ENCODE results near the gene MYL12A. TPM values are rescaled to one million over a fixed set of nuclear protein-coding genes. Genes with fewer than 3 reads are reported as not detected.

MYL12A gene
- total and polyA plus RNA-seq, 2 of the 13 experiments (the other 11 are each of a cell fraction or from before 2014, with no cell fraction given) = 261 to 277 TPM

GRCh38 chr18:3297025-3297984, 49.7 kb downstream of the MYL12A start (continued):
- TF ChIP-seq, protein P1, sequence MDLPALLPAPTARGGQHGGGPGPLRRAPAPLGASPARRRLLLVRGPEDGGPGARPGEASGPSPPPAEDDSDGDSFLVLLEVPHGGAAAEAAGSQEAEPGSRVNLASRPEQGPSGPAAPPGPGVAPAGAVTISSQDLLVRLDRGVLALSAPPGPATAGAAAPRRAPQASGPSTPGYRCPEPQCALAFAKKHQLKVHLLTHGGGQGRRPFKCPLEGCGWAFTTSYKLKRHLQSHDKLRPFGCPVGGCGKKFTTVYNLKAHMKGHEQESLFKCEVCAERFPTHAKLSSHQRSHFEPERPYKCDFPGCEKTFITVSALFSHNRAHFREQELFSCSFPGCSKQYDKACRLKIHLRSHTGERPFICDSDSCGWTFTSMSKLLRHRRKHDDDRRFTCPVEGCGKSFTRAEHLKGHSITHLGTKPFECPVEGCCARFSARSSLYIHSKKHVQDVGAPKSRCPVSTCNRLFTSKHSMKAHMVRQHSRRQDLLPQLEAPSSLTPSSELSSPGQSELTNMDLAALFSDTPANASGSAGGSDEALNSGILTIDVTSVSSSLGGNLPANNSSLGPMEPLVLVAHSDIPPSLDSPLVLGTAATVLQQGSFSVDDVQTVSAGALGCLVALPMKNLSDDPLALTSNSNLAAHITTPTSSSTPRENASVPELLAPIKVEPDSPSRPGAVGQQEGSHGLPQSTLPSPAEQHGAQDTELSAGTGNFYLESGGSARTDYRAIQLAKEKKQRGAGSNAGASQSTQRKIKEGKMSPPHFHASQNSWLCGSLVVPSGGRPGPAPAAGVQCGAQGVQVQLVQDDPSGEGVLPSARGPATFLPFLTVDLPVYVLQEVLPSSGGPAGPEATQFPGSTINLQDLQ (CRISPR knock-in tag; IDR thresholded peaks at IDR 0.05) = peak; percentile 60; the same call in 1 of the 2 replicates
- peak; percentile 43; the same call in 1 of the 2 replicates for TF ChIP-seq TBX2 (CRISPR knock-in tag; IDR thresholded peaks at IDR 0.05; ENCODE audit: borderline replicate concordance)
- peak; percentile 25 for TF ChIP-seq RAD21 (CRISPR knock-in tag; IDR thresholded peaks at IDR 0.05)
- TF ChIP-seq ADNP (CRISPR knock-in tag; IDR thresholded peaks at IDR 0.05) = 0 out of 2 replicates have a peak, but pooled peaks have one; percentile 22
- TF ChIP-seq, protein P2, sequence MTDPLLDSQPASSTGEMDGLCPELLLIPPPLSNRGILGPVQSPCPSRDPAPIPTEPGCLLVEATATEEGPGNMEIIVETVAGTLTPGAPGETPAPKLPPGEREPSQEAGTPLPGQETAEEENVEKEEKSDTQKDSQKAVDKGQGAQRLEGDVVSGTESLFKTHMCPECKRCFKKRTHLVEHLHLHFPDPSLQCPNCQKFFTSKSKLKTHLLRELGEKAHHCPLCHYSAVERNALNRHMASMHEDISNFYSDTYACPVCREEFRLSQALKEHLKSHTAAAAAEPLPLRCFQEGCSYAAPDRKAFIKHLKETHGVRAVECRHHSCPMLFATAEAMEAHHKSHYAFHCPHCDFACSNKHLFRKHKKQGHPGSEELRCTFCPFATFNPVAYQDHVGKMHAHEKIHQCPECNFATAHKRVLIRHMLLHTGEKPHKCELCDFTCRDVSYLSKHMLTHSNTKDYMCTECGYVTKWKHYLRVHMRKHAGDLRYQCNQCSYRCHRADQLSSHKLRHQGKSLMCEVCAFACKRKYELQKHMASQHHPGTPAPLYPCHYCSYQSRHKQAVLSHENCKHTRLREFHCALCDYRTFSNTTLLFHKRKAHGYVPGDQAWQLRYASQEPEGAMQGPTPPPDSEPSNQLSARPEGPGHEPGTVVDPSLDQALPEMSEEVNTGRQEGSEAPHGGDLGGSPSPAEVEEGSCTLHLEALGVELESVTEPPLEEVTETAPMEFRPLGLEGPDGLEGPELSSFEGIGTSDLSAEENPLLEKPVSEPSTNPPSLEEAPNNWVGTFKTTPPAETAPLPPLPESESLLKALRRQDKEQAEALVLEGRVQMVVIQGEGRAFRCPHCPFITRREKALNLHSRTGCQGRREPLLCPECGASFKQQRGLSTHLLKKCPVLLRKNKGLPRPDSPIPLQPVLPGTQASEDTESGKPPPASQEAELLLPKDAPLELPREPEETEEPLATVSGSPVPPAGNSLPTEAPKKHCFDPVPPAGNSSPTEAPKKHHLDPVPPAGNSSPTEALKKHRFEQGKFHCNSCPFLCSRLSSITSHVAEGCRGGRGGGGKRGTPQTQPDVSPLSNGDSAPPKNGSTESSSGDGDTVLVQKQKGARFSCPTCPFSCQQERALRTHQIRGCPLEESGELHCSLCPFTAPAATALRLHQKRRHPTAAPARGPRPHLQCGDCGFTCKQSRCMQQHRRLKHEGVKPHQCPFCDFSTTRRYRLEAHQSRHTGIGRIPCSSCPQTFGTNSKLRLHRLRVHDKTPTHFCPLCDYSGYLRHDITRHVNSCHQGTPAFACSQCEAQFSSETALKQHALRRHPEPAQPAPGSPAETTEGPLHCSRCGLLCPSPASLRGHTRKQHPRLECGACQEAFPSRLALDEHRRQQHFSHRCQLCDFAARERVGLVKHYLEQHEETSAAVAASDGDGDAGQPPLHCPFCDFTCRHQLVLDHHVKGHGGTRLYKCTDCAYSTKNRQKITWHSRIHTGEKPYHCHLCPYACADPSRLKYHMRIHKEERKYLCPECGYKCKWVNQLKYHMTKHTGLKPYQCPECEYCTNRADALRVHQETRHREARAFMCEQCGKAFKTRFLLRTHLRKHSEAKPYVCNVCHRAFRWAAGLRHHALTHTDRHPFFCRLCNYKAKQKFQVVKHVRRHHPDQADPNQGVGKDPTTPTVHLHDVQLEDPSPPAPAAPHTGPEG (CRISPR knock-in tag; IDR thresholded peaks at IDR 0.05) = peak; percentile 78; the same call in 1 of the 2 replicates
- TF ChIP-seq SAP130 (CRISPR knock-in tag; IDR thresholded peaks at IDR 0.05; ENCODE audit: low read depth) = peak; percentile 83
- TF ChIP-seq ZNF460 (CRISPR knock-in tag; IDR thresholded peaks at IDR 0.05; ENCODE audit: borderline replicate concordance) = no peak
- no peak for TF ChIP-seq SRSF4 (IDR thresholded peaks at IDR 0.05; ENCODE audit: low read depth, low read length, poor library complexity, severe bottlenecking)
- TF ChIP-seq SOX6 (IDR thresholded peaks at IDR 0.05) = no peak
- peak; percentile 78 for TF ChIP-seq SOX6 (CRISPR knock-in tag; IDR thresholded peaks at IDR 0.05)
- TF ChIP-seq ZNF329 (CRISPR knock-in tag; IDR thresholded peaks at IDR 0.05; ENCODE audit: low read depth) = no peak
- peak; percentile 73; the same call in 1 of the 2 replicates for TF ChIP-seq NFAT5 (CRISPR knock-in tag; IDR thresholded peaks at IDR 0.05)
- TF ChIP-seq ZNF792 (CRISPR knock-in tag; IDR thresholded peaks at IDR 0.05) = peak; percentile 64
- no peak for TF ChIP-seq RARG (CRISPR knock-in tag; IDR thresholded peaks at IDR 0.05; ENCODE audit: low read depth)
